ENCODE measurements around the gene SLC25A31.

- TF ChIP-seq MXD4 (CRISPR knock-in tag; IDR thresholded peaks at IDR 0.05) (no peak), BRCA1 (CRISPR knock-in tag; IDR thresholded peaks at IDR 0.05) (no peak), RELA (CRISPR knock-in tag; IDR thresholded peaks at IDR 0.05) (no peak), ZNF382 (CRISPR knock-in tag; IDR thresholded peaks at IDR 0.05; ENCODE audit: borderline replicate concordance) (no peak), ZFP82 (CRISPR knock-in tag; IDR thresholded peaks at IDR 0.05; ENCODE audit: borderline replicate concordance) (no peak), TAF1 (CRISPR knock-in tag; IDR thresholded peaks at IDR 0.05) (no peak), ZNF407 (CRISPR knock-in tag; IDR thresholded peaks at IDR 0.05; ENCODE audit: not compliant biosample characterization) (no peak), CTCF (CRISPR knock-in tag; IDR thresholded peaks at IDR 0.05) (no peak), KDM5A (IDR thresholded peaks at IDR 0.05; ENCODE audit: borderline replicate concordance, low read length) (no peak), RFX5 (IDR thresholded peaks at IDR 0.05; ENCODE audit: low read depth, low read length) (no peak)
These were observed 7.1 kb downstream of the SLC25A31 start for GRCh38 chr4:127737295-127737694.

Data from HepG2 (cell line).